Measurements from ENCODE around the gene ASPSCR1.
A peak's percentile ranks its signal among the peaks of the same experiment; 100 is the strongest.
"Not testable (repeated sequence)": the region's sequence is repeated elsewhere in the genome, so short reads cannot be mapped to it uniquely, and the experiment has no call there.

Gene ASPSCR1

GRCh38 chr17:82025401-82026107 is 48.1 kb downstream of the ASPSCR1 start:
- FAIRE-seq, result no peak

GRCh38 chr17:82028246-82028645 is 50.8 kb downstream of the ASPSCR1 start:
- no peak for FAIRE-seq

- FAIRE-seq, result no peak
Measured at GRCh38 chr17:82028966-82029365, 51.5 kb downstream of the ASPSCR1 start.

GRCh38 chr17:82029391-82029790 is 52.0 kb downstream of the ASPSCR1 start:
- FAIRE-seq, result no peak

GRCh38 chr17:82029990-82030469 is 52.6 kb downstream of the ASPSCR1 start:
- FAIRE-seq, result no peak

GRCh38 chr17:82030470-82031302 is 53.3 kb downstream of the ASPSCR1 start:
- FAIRE-seq, result no peak

- no peak for FAIRE-seq
Measured at GRCh38 chr17:82031303-82031884, 54.0 kb downstream of the ASPSCR1 start, which contains the start of gene RAC3. Gene RAC3, plus strand, starts transcription at chr17:82031678. Its CDS starts 84 bp downstream, at chr17:82031762.

GRCh38 chr17:82031885-82032627 is 54.6 kb downstream of the ASPSCR1 start:
- FAIRE-seq, result no peak

GRCh38 chr17:82033359-82034085 is 56.1 kb downstream of the ASPSCR1 start:
- no peak for FAIRE-seq

- no peak for FAIRE-seq
Measured at GRCh38 chr17:82034371-82035011, 57.1 kb downstream of the ASPSCR1 start.

GRCh38 chr17:82035488-82035887 is 58.1 kb downstream of the ASPSCR1 start:
- FAIRE-seq, result no peak

GRCh38 chr17:82035956-82036633 is 58.7 kb downstream of the ASPSCR1 start:
- no peak for FAIRE-seq

GRCh38 chr17:82036634-82037091 is 59.2 kb downstream of the ASPSCR1 start:
- no peak for FAIRE-seq

GRCh38 chr17:82037092-82037888 is 59.9 kb downstream of the ASPSCR1 start, which contains the start of gene DCXR:
Gene DCXR, minus strand, starts transcription at chr17:82037697. Its CDS starts 15 bp downstream, at chr17:82037682.
- peak; percentile 86 for FAIRE-seq

GRCh38 chr17:82037889-82038195 is 60.4 kb downstream of the ASPSCR1 start:
- no peak for FAIRE-seq

- FAIRE-seq, result not testable (repeated sequence)
Measured at GRCh38 chr17:82038796-82039409, 61.5 kb downstream of the ASPSCR1 start.

- FAIRE-seq, result no peak
Measured at GRCh38 chr17:82039695-82040299, 62.4 kb downstream of the ASPSCR1 start.

- no peak for FAIRE-seq
Measured at GRCh38 chr17:82041144-82041814, 63.9 kb downstream of the ASPSCR1 start.
